PC-3 (cell line): Measurements from ENCODE around the gene CMTM2. TPM values are rescaled to one million over a fixed set of nuclear protein-coding genes. Genes with fewer than 3 reads are reported as not detected.

Experiments used
- ATAC-seq: fragments of 200-7000 bp; cut with Tn5 transposase; 2 replicates; pipeline ENCODE4 v1.9.1; 2020; ENCODE audit warnings: mild to moderate bottlenecking, moderate library complexity
- BruUV-seq: library from RNA; stranded (reverse); fragments of 400-500 nt; replicated peaks from 2 replicates; lab custom pipeline; 2021; lab: Mats Ljungman, UMichigan
- CTCF ChIA-PET: fragments of 300-600 bp; sonication (Branson Sonifier 250); formaldehyde crosslinking; loops from one replicate; lab custom pipeline; 2022; ENCODE audit warnings: antibody characterized with exemption; lab: Charles Lee
- POLR2A ChIA-PET: fragments of 300-600 bp; sonication (Branson Sonifier 250); formaldehyde crosslinking; loops from one replicate; lab custom pipeline; 2022; ENCODE audit warnings: antibody characterized with exemption; ENCODE audit not compliant: unreplicated experiment; lab: Charles Lee
- DNase-seq: peaks from one replicate; pipeline ENCODE4 v3.0.0-alpha.2; 2015
- H2AFZ ChIP-seq: fragments of 300-600 bp; sonication (generic); 2 replicates; pipeline ENCODE4 v1.6.0; 2016; ENCODE audit warnings: antibody characterized with exemption, low read length
- H3F3A ChIP-seq: fragments of 300-600 bp; sonication (generic); one replicate; pipeline ENCODE4 v1.6.0; 2017; ENCODE audit warnings: antibody characterized with exemption, low read length, control low read depth, mild to moderate bottlenecking; ENCODE audit not compliant: unreplicated experiment
- H3K27ac ChIP-seq: fragments of 300-600 bp; sonication (generic); 2 replicates; pipeline ENCODE4 v1.5.1; 2016; ENCODE audit warnings: mild to moderate bottlenecking, low read length
- H3K27me3 ChIP-seq: fragments of 300-600 bp; sonication (generic); 2 replicates; pipeline ENCODE4 v1.6.1; 2016; ENCODE audit warnings: low read length, mixed read lengths
- H3K36me3 ChIP-seq: fragments of 300-600 bp; sonication (generic); 2 replicates; pipeline ENCODE4 v1.6.1; 2016; ENCODE audit warnings: low read depth, mixed run types, low read length, mixed read lengths
- H3K4me1 ChIP-seq: fragments of 300-600 bp; sonication (generic); 2 replicates; pipeline ENCODE4 v1.5.1; 2016; ENCODE audit warnings: low read length; ENCODE audit not compliant: insufficient read depth
- H3K4me2 ChIP-seq: fragments of 300-600 bp; sonication (generic); 2 replicates; pipeline ENCODE4 v1.6.0; 2016; ENCODE audit warnings: low read length
- H3K4me3 ChIP-seq: fragments of 300-600 bp; sonication (generic); 2 replicates; pipeline ENCODE4 v1.5.1; 2016; ENCODE audit warnings: mild to moderate bottlenecking, low read length, mixed read lengths
- H3K79me2 ChIP-seq: fragments of 300-600 bp; sonication (generic); 2 replicates; pipeline ENCODE4 v1.6.1; 2017; ENCODE audit warnings: low read length, mixed read lengths
- H3K9ac ChIP-seq: fragments of 300-600 bp; sonication (generic); 2 replicates; pipeline ENCODE4 v1.6.0; 2016; ENCODE audit warnings: mild to moderate bottlenecking, low read length
- H3K9me2 ChIP-seq: fragments of 300-600 bp; sonication (generic); replicated peaks from 2 replicates; pipeline ENCODE4 v1.6.1; 2016; ENCODE audit warnings: mixed run types, low read length, mixed read lengths
- H3K9me3 ChIP-seq: fragments of 300-600 bp; sonication (generic); 2 replicates; pipeline ENCODE4 v1.6.1; 2016; ENCODE audit warnings: low read length, mixed read lengths
- H4K20me1 ChIP-seq: fragments of 300-600 bp; sonication (generic); 2 replicates; pipeline ENCODE4 v1.6.1; 2016; ENCODE audit warnings: low read length, mixed read lengths
- EZH2 ChIP-seq: fragments of 300-600 bp; sonication (generic); IDR thresholded peaks from one replicate; pipeline ENCODE4 v1.6.1; 2017; ENCODE audit warnings: antibody characterized with exemption, mild to moderate bottlenecking, low read length; ENCODE audit not compliant: unreplicated experiment
- EZH2phosphoT487 ChIP-seq: fragments of 300-600 bp; sonication (generic); IDR thresholded peaks from 2 replicates; pipeline ENCODE4 v1.6.1; 2018; ENCODE audit warnings: mild to moderate bottlenecking, antibody characterized with exemption, low read length, borderline replicate concordance
- intact Hi-C: fragments of 100-400 bp; cut with micrococcal nuclease; formaldehyde crosslinking; loops from 2 replicates; pipeline ENCODE4 v1.9.0; 2023
- total RNA-seq: library from RNA; depleted of rRNA; stranded (reverse); fragments of >200 nt; gene quantifications from 2 replicates; pipeline ENCODE4 v1.2.3, GENCODE V29; 2014
- TF ChIP-seq, protein P1 (sequence below): fragments of 300-600 bp; sonication (generic); conservative IDR thresholded peaks from 2 replicates; pipeline ENCODE4 v1.5.1; 2017; ENCODE audit warnings: antibody characterized with exemption, low read depth, mild to moderate bottlenecking, low read length

CMTM2 gene
- total RNA-seq, 1 experiment from 2014 or later: not detected

DNA sequence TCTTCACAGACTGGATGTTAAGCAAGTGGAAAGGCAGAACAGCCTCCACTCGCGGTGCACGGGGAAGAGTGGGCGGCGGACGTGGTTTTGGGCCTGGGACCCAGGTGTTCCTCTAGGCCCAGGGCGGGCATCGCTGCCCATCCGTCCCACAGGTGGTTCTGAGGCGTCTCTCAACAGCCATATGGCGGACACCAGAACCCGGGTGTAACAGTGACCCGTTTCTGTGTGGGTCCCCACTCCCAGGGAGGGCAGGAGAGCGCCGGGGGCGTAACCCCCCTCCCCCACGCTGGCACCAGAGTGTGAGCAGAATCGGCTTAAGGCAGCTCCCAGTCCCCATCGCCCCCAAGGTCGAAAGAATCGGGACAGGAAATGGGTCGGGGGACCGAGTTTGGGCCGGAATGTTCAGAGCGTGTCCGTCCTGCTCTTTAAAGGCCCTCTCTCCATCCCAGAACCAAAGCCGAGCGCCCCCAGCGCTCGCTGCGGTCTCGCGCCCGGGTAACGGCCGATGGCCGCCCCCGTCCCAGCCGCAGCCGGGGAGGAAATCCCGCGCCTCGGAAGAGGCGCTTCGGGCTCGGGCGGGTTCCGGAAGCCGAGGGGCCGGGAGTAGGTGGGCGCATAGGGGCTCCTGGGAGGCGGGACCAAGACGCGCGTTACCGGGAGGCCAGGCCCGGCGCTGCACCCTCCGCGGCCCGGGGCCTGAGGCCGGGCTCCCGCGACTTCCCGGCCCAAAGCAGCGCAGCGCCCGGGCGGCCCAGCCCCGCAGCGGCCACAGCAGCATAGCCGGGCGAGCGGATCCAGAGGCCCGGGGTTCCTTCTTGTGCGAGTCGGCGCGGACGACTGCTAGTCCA lies 29.8 kb upstream of the CMTM2 start, which contains the start of gene TK2:
TK2 (minus strand) TSS at position 839 of the 848 bp plus-strand sequence; CDS start at position 778, 61 bp downstream.
- Histone ChIP-seq H3K79me2 (peaks cover 20% of the 10 kb centered on the region), H3K9me3 (no peaks in the 10 kb centered on the region), H3K4me3 (peak within 1 kb of the TSS; percentile 70), H3K36me3 (no peaks in the 10 kb centered on the region), H3K4me2 (peak within 1 kb of the TSS; percentile 76), H3K27ac (no peak within 1 kb of the TSS; the same call in 1 of the 2 replicates), H3K9me2 (no peaks in the 10 kb centered on the region), H3K27me3 (no peaks in the 10 kb centered on the region), H3F3A (no peaks in the 10 kb centered on the region), H2AFZ (peak within 1 kb of the TSS; percentile 92), H4K20me1 (no peaks in the 10 kb centered on the region), H3K4me1 (peaks cover 21% of the 10 kb centered on the region), H3K9ac (peak within 1 kb of the TSS; percentile 80)
- CTCF ChIA-PET: interaction anchor here (0.5 kb wide), 1 partner anchor 10 kb away, joined by 7 read pairs; no protein-coding TSS in a partner anchor
- POLR2A ChIA-PET: no interaction called here
- TF ChIP-seq EZH2phosphoT487 (no peak), EZH2 (no peak)
- TF ChIP-seq, protein P1, sequence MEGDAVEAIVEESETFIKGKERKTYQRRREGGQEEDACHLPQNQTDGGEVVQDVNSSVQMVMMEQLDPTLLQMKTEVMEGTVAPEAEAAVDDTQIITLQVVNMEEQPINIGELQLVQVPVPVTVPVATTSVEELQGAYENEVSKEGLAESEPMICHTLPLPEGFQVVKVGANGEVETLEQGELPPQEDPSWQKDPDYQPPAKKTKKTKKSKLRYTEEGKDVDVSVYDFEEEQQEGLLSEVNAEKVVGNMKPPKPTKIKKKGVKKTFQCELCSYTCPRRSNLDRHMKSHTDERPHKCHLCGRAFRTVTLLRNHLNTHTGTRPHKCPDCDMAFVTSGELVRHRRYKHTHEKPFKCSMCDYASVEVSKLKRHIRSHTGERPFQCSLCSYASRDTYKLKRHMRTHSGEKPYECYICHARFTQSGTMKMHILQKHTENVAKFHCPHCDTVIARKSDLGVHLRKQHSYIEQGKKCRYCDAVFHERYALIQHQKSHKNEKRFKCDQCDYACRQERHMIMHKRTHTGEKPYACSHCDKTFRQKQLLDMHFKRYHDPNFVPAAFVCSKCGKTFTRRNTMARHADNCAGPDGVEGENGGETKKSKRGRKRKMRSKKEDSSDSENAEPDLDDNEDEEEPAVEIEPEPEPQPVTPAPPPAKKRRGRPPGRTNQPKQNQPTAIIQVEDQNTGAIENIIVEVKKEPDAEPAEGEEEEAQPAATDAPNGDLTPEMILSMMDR: peak; percentile 26; the same call in 1 of the 2 replicates
- ATAC-seq (peak; percentile 76), DNase-seq (peak; percentile 30)
- intact Hi-C loops: loop anchor here (2.0 to 5.0 kb wide), 2 partner anchors 27 to 42 kb away; no protein-coding TSS in a partner anchor
- BruUV-seq: TSS peak; percentile 44

DNA sequence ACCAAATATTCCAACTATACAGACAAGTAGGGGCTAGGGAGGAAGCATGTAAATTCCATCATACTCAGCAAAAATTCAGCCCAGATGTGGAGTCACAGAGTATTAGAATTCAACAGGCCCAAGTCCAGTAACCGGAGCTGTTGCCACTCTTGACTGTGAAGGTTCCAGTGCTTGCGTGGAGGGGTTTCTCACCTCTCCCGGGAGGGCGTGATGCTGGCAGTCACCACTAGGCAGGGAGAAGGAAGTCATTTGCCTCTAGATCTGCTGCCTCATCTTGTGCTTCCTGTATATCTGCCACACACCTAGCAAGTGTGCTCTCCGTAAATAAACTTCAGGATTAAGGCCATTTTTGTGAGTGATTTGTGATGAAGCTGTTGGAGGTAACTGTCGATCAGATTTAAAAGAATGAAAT lies 27.9 kb upstream of the CMTM2 start:
- Histone ChIP-seq H3K36me3 (no peaks in the 10 kb centered on the region), H3K9ac (no peak overlapping the region), H3K27ac (no peak overlapping the region), H3K9me2 (no peaks in the 10 kb centered on the region), H3K27me3 (no peaks in the 10 kb centered on the region), H3K4me3 (no peak overlapping the region), H3F3A (no peaks in the 10 kb centered on the region), H3K4me1 (peaks cover 21% of the 10 kb centered on the region), H3K9me3 (no peaks in the 10 kb centered on the region), H3K4me2 (no peak overlapping the region), H3K79me2 (peaks cover 28% of the 10 kb centered on the region), H2AFZ (no peak overlapping the region), H4K20me1 (no peaks in the 10 kb centered on the region)
- no peak for TF ChIP-seq EZH2phosphoT487
- TF ChIP-seq, protein P1: 0 out of 2 replicates have a peak, but pooled peaks have one; percentile 32
- ATAC-seq: no peak
- intact Hi-C loops: loop anchor here (2.0 to 5.0 kb wide), 2 partner anchors 29 to 44 kb away; no protein-coding TSS in a partner anchor
- POLR2A ChIA-PET: interaction anchor here (0.6 kb wide), 1 partner anchor 151 kb away, joined by 13 read pairs; no protein-coding TSS in a partner anchor
- no TSS peak for BruUV-seq
- CTCF ChIA-PET: no interaction called here
- DNase-seq: peak; percentile 37
